Tibial nerve (tissue), 4 donors: ENCODE data around the gene PAGR1. TPM values are rescaled to one million over a fixed set of nuclear protein-coding genes. Genes with fewer than 3 reads are reported as not detected.

Experiments
- DNase-seq, 2 donors: peaks; one replicate each; pipeline ENCODE4 v3.0.0-alpha.2; 2019; ENCODE audit warnings: low spot score in 2 of 2
- H3K27ac ChIP-seq, 4 donors: fragments of 200-600 bp; sonication (generic) in 3 of 4; one replicate each; pipeline ENCODE4 v1.5.1; 2017 to 2019; ENCODE audit warnings: mild to moderate bottlenecking in 1 of 4
- H3K27me3 ChIP-seq, 2 donors: fragments of 200-600 bp; sonication (generic) in 1 of 2; one replicate each; pipeline versions ENCODE4 v1.5.1 to v1.6.0; 2017 to 2019
- H3K36me3 ChIP-seq, 3 donors: fragments of 200-600 bp; sonication (generic); one replicate each; pipeline ENCODE4 v1.5.1; 2018 to 2019
- H3K4me1 ChIP-seq, 4 donors: fragments of 200-600 bp; sonication (generic) in 3 of 4; one replicate each; pipeline ENCODE4 v1.5.1; 2017 to 2019
- H3K4me3 ChIP-seq, 4 donors: fragments of 200-600 bp; sonication (generic) in 3 of 4; one replicate each; pipeline ENCODE4 v1.5.1; 2017 to 2019; ENCODE audit warnings: mild to moderate bottlenecking in 1 of 4, moderate library complexity in 1 of 4
- H3K9me3 ChIP-seq, 4 donors: fragments of 200-600 bp; sonication (generic) in 3 of 4; one replicate each; pipeline ENCODE4 v1.5.1; 2017 to 2019
- EP300 ChIP-seq, 2 donors: sonication (generic); formaldehyde crosslinking; IDR thresholded peaks; one replicate each; pipeline ENCODE4 v1.6.1; 2017; ENCODE audit warnings: antibody characterized with exemption in 2 of 2, mild to moderate bottlenecking in 1 of 2
- POLR2A ChIP-seq, 2 donors: fragments of 450-650 bp; IDR thresholded peaks; one replicate each; pipeline ENCODE4 v1.6.1; 2017; ENCODE audit warnings: antibody characterized with exemption in 2 of 2, mild to moderate bottlenecking in 2 of 2, moderate library complexity in 2 of 2
- WGBS, 2 donors: methylation state at CpG; one replicate each; pipeline ENCODE4 v1.1.5; 2018; 5-methylcytosine and 5-hydroxymethylcytosine counted together
- total RNA-seq, 4 donors: library from RNA; depleted of rRNA; stranded (reverse); fragments of >200 nt; gene quantifications; one replicate each; pipeline ENCODE4 v1.1.0, GENCODE V29; 2016
- TF ChIP-seq, protein P1 (sequence below), 5 experiments: fragments of 200-600 bp in 3 of 5; fragments of 450-650 bp in 2 of 5; sonication (generic) in 3 of 5; IDR thresholded peaks; one replicate each; pipeline ENCODE4 v1.5.1; 2016 to 2019; ENCODE audit warnings: antibody characterized with exemption in 5 of 5, mild to moderate bottlenecking in 3 of 5, moderate library complexity in 2 of 5

PAGR1 gene
- total RNA-seq, 4 donors from 2014 or later = 40.8 to 70.7 (median 61.0) TPM

DNA sequence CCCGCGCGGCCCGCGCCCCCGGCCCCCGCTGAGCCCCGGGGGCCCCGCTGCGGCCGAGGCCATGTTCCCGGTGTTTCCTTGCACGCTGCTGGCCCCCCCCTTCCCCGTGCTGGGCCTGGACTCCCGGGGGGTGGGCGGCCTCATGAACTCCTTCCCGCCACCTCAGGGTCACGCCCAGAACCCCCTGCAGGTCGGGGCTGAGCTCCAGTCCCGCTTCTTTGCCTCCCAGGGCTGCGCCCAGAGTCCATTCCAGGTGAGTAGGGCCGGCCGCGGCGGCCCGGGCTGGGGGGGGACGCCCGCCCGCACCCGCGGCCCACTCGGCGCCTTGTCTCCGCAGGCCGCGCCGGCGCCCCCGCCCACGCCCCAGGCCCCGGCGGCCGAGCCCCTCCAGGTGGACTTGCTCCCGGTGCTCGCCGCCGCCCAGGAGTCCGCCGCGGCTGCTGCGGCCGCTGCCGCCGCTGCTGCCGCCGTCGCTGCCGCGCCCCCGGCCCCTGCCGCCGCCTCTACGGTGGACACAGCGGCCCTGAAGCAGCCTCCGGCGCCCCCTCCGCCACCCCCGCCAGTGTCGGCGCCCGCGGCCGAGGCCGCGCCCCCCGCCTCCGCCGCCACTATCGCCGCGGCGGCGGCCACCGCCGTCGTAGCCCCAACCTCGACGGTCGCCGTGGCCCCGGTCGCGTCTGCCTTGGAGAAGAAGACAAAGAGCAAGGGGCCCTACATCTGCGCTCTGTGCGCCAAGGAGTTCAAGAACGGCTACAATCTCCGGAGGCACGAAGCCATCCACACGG, 9.1 kb upstream of the PAGR1 start:
- Histone ChIP-seq H3K4me3 (peak overlapping the region; percentile 46 to 75 (median 57)), H3K36me3 (peaks cover 0 to 21% (median 8%) of the 10 kb centered on the region in 3 donors), H3K9me3 (no peaks in the 10 kb centered on the region), H3K27ac (peak overlapping the region; percentile 94 to 99 (median 94)), H3K4me1 (peaks cover 0 to 55% (median 44%) of the 10 kb centered on the region in 4 donors), H3K27me3 (no peaks in the 10 kb centered on the region)
- 1% methylated on average over 35 to 41 of the region's 99 CpGs for WGBS, 2 donors
- TF ChIP-seq POLR2A (IDR thresholded peaks at IDR 0.05) (no peak), EP300 (IDR thresholded peaks at IDR 0.05) (no peak)
- TF ChIP-seq, protein P1, sequence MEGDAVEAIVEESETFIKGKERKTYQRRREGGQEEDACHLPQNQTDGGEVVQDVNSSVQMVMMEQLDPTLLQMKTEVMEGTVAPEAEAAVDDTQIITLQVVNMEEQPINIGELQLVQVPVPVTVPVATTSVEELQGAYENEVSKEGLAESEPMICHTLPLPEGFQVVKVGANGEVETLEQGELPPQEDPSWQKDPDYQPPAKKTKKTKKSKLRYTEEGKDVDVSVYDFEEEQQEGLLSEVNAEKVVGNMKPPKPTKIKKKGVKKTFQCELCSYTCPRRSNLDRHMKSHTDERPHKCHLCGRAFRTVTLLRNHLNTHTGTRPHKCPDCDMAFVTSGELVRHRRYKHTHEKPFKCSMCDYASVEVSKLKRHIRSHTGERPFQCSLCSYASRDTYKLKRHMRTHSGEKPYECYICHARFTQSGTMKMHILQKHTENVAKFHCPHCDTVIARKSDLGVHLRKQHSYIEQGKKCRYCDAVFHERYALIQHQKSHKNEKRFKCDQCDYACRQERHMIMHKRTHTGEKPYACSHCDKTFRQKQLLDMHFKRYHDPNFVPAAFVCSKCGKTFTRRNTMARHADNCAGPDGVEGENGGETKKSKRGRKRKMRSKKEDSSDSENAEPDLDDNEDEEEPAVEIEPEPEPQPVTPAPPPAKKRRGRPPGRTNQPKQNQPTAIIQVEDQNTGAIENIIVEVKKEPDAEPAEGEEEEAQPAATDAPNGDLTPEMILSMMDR (IDR thresholded peaks at IDR 0.05) = no peak
- DNase-seq = no peak

DNA sequence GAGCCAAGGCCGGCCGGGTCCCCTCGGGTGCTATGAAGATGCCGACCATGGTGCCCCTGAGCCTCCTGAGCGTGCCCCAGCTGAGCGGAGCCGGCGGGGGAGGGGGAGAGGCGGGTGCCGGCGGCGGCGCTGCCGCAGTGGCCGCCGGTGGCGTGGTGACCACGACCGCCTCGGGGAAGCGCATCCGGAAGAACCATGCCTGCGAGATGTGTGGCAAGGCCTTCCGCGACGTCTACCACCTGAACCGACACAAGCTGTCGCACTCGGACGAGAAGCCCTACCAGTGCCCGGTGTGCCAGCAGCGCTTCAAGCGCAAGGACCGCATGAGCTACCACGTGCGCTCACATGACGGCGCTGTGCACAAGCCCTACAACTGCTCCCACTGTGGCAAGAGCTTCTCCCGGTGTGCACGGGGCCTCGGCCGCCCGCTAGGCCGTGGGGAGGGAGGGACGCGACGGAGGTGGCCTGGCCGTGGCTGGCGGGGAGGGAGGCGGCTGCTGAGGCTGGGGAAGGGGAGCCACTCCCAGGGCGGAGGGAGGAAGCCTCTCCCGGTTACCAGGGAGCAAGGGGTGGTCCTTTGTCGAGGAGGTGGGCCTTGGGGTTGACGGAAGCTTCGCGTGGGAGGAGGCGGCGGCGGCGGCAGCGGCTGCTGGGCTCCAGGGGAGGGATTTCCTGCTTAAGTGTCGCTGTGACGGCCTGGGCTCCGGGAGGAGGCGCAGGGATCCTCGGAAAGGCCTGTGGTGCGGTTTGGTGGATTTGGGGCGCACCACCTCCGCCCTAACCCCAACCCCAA, 8.3 kb upstream of the PAGR1 start:
- peaks cover 0 to 62% (median 51%) of the 10 kb centered on the region in 4 donors for H3K4me1 ChIP-seq

DNA sequence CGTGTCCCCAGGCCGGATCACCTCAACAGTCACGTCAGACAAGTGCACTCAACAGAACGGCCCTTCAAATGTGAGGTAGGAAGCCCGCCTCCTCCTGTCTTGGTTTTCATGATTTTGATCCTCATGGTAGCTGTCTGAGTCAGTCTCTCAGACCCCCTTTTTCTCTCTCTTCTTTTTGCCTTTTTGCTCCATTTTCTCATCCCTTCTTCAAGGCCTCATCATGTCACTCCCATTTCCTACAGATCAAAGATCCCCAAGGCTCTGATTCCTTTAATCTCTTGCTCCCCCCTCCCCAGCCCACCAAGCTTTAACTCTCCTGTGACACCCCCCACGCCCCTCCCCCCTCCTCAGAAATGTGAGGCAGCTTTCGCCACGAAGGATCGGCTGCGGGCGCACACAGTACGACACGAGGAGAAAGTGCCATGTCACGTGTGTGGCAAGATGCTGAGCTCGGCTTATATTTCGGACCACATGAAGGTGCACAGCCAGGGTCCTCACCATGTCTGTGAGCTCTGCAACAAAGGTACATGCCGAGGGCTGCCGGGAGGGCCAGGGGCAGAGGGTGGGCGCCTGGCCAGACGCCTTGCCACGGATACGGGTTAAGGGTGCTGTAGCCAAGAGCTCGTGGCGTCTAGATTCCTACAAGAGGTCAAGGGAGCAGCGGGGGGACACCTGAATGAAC, 7.6 kb upstream of the PAGR1 start:
- Histone ChIP-seq H3K27me3 (no peaks in the 10 kb centered on the region), H3K36me3 (peaks cover 0 to 20% (median 8%) of the 10 kb centered on the region in 3 donors), H3K4me3 (peak overlapping the region; percentile 46 to 75 (median 50)), H3K27ac (peak overlapping the region; percentile 94 to 99 (median 94)), H3K4me1 (peaks cover 0 to 70% (median 58%) of the 10 kb centered on the region in 4 donors), H3K9me3 (no peaks in the 10 kb centered on the region)
- no peak for TF ChIP-seq POLR2A (IDR thresholded peaks at IDR 0.05)
- TF ChIP-seq, protein P1 (IDR thresholded peaks at IDR 0.05) = no peak
- no peak for TF ChIP-seq EP300 (IDR thresholded peaks at IDR 0.05)
- 40 to 48% methylated on average over 23 to 25 of the region's 25 CpGs for WGBS, 2 donors
- DNase-seq = no peak

More for the DNA sequence above, 8.3 kb upstream of the PAGR1 start:
- TF ChIP-seq EP300 (IDR thresholded peaks at IDR 0.05) (peak; percentile 55 to 97), POLR2A (IDR thresholded peaks at IDR 0.05) (peak in 1 of 2 donors; percentile 68)
- TF ChIP-seq, protein P1 (IDR thresholded peaks at IDR 0.05) = peak; percentile 36 to 76 (median 48)
- Histone ChIP-seq H3K27ac (peak overlapping the region; percentile 94 to 99 (median 94)), H3K27me3 (no peaks in the 10 kb centered on the region), H3K4me3 (peak overlapping the region; percentile 46 to 75 (median 50)), H3K9me3 (no peaks in the 10 kb centered on the region), H3K36me3 (peaks cover 0 to 20% (median 8%) of the 10 kb centered on the region in 3 donors)
- DNase-seq = peak; percentile 79 to 82
- 5 to 7% methylated on average over 25 to 28 of the region's 69 CpGs for WGBS, 2 donors

DNA sequence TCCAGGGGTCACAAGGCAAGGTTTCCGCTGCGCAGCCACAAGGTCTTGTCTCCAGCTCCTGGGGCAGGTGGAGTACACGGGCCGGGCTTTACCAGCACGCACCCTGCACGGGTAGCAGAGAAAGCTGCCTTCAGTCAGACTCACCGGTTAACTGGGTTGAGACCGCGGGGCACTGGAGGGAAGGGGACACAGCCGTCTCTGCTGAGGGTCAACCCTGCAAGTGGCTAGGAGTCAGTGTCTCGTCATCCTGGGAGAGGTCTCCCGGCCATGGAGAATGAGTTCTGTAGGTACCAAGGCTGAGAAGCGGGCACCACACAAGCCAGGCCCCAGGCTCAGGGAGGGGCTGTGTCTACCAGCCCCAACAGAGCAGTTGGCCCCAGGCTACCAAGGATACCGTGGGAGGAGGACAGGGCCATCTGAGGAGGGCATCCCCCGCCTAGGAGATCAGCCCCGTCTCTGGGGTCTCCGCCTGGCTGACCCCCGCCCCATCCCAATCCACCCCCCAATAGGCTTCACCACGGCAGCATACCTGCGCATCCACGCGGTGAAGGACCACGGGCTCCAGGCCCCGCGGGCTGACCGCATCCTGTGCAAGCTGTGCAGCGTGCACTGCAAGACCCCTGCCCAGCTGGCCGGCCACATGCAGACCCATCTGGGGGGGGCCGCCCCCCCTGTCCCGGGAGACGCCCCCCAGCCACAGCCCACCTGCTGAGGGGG, 6.8 kb upstream of the PAGR1 start:
- H3K4me3 ChIP-seq = no peak overlapping the region
- no peaks in the 10 kb centered on the region for H3K27me3 ChIP-seq
- WGBS, 2 donors = 71 to 90% methylated on average over 11 to 25 of the region's 31 CpGs
- H3K27ac ChIP-seq = peak overlapping the region; percentile 94 to 99 (median 94)
- H3K4me1 ChIP-seq = peaks cover 0 to 71% (median 61%) of the 10 kb centered on the region in 4 donors
- no peaks in the 10 kb centered on the region for H3K9me3 ChIP-seq
- peaks cover 0 to 20% (median 8%) of the 10 kb centered on the region in 3 donors for H3K36me3 ChIP-seq
- TF ChIP-seq, protein P1 (IDR thresholded peaks at IDR 0.05) = no peak
- TF ChIP-seq EP300 (IDR thresholded peaks at IDR 0.05) = no peak
- TF ChIP-seq POLR2A (IDR thresholded peaks at IDR 0.05) = no peak
- DNase-seq = no peak
